GM23248 (cell line): Measurements from ENCODE around the gene COL7A1. TPM values are rescaled to one million over a fixed set of nuclear protein-coding genes. Genes with fewer than 3 reads are reported as not detected.

Source experiments
- DNase-seq: peaks from one replicate; pipeline ENCODE4 v3.0.0-alpha.2; 2015
- H2AFZ ChIP-seq: fragments of 200-600 bp; sonication (generic); 2 replicates; pipeline ENCODE4 v1.6.1; 2016; ENCODE audit warnings: antibody characterized with exemption
- H3F3A ChIP-seq: fragments of 200-600 bp; sonication (generic); 2 replicates; pipeline ENCODE4 v1.6.1; 2016; ENCODE audit warnings: mild to moderate bottlenecking, antibody characterized with exemption, mixed run types; ENCODE audit not compliant: insufficient read depth
- H3K27ac ChIP-seq: fragments of 200-600 bp; sonication (generic); 2 replicates; pipeline ENCODE4 v1.5.1; 2016; ENCODE audit warnings: mild to moderate bottlenecking
- H3K27me3 ChIP-seq: fragments of 200-600 bp; sonication (generic); replicated peaks from 2 replicates; pipeline ENCODE4 v1.6.1; 2016; ENCODE audit warnings: mild to moderate bottlenecking; ENCODE audit not compliant: insufficient read depth
- H3K36me3 ChIP-seq: fragments of 200-600 bp; sonication (generic); 2 replicates; pipeline ENCODE4 v1.6.1; 2016; ENCODE audit warnings: low read depth, mild to moderate bottlenecking
- H3K4me1 ChIP-seq: fragments of 200-600 bp; sonication (generic); 2 replicates; pipeline ENCODE4 v1.6.1; 2016; ENCODE audit warnings: mild to moderate bottlenecking; ENCODE audit not compliant: insufficient read depth
- H3K4me2 ChIP-seq: fragments of 200-600 bp; sonication (generic); one replicate; pipeline ENCODE4 v1.6.1; 2016; ENCODE audit warnings: mild to moderate bottlenecking; ENCODE audit not compliant: unreplicated experiment
- H3K4me3 ChIP-seq: fragments of 200-600 bp; sonication (generic); 2 replicates; pipeline ENCODE4 v1.5.1; 2016; ENCODE audit warnings: mild to moderate bottlenecking
- H3K79me2 ChIP-seq: fragments of 200-600 bp; sonication (generic); 2 replicates; pipeline ENCODE4 v1.6.1; 2016; ENCODE audit warnings: mild to moderate bottlenecking; ENCODE audit not compliant: insufficient read depth
- H3K9ac ChIP-seq: fragments of 200-600 bp; sonication (generic); 2 replicates; pipeline ENCODE4 v1.6.1; 2016; ENCODE audit warnings: mild to moderate bottlenecking
- H3K9me2 ChIP-seq: fragments of 200-600 bp; sonication (generic); 2 replicates; pipeline ENCODE4 v1.6.1; 2016; ENCODE audit warnings: mixed run types, mild to moderate bottlenecking, moderate library complexity; ENCODE audit not compliant: insufficient read depth
- H3K9me3 ChIP-seq: fragments of 200-600 bp; sonication (generic); one replicate; pipeline ENCODE4 v1.6.1; 2017; ENCODE audit warnings: low read depth
- H4K20me1 ChIP-seq: fragments of 200-600 bp; sonication (generic); 2 replicates; pipeline ENCODE4 v1.6.0; 2016; ENCODE audit not compliant: insufficient read depth
- EZH2 ChIP-seq: fragments of 200-600 bp; sonication (generic); IDR thresholded peaks from 2 replicates; pipeline ENCODE4 v1.6.1; 2018; ENCODE audit warnings: antibody characterized with exemption, mild to moderate bottlenecking; ENCODE audit not compliant: insufficient read depth, poor library complexity, severe bottlenecking
- EZH2phosphoT487 ChIP-seq: fragments of 200-600 bp; sonication (generic); IDR thresholded peaks from 2 replicates; pipeline ENCODE4 v1.6.1; 2018; ENCODE audit warnings: antibody characterized with exemption, moderate library complexity, mild to moderate bottlenecking, low read depth; ENCODE audit not compliant: insufficient read depth
- WGBS, 2 experiments: methylation state at CpG; one replicate each; pipeline ENCODE4 v1.1.6; 2015 to 2017; ENCODE audit warnings: low lambda C conversion rate in 2 of 2, low coverage in 1 of 2; ENCODE audit errors: missing lambda C conversion rate in 2 of 2; 5-methylcytosine and 5-hydroxymethylcytosine counted together
- in situ Hi-C: fragments of 300-500 bp; cut with MboI; formaldehyde crosslinking; loops from 2 replicates; pipeline ENCODE4 v1.15.0; 2020
- microRNA counts: library from miRNA; unstranded; fragments of <30 nt; microRNA quantifications from one replicate; lab custom pipeline; 2016
- microRNA-seq: library from miRNA; unstranded; fragments of <30 nt; microRNA quantifications from one replicate; pipeline ENCODE4, GENCODE V29; 2016; ENCODE audit warnings: borderline number of aligned reads
- polyA plus RNA-seq: library from polyadenylated mRNA; unstranded; fragments of >200 nt; fragmentation: Nextera tagmentation; extraction: Ambion mirVana; gene quantifications from 2 replicates; pipeline ENCODE4 v1.2.1, GENCODE V29; 2016
- small RNA-seq: library from RNA; depleted of rRNA; stranded (forward); fragments of <200 nt; gene quantifications from one replicate; pipeline ENCODE3, GENCODE V24; 2014; ENCODE audit warnings: low read depth, low replicate concordance
- total RNA-seq: library from RNA; depleted of rRNA; stranded (reverse); fragments of >200 nt; shearing (Covaris generic); gene quantifications from 2 replicates; pipeline ENCODE4 v1.2.3, GENCODE V29; 2014; rRNA removed

The COL7A1 gene
- total and polyA plus RNA-seq, 2 experiments from 2014 or later = 11.2 to 33.6 TPM

DNA sequence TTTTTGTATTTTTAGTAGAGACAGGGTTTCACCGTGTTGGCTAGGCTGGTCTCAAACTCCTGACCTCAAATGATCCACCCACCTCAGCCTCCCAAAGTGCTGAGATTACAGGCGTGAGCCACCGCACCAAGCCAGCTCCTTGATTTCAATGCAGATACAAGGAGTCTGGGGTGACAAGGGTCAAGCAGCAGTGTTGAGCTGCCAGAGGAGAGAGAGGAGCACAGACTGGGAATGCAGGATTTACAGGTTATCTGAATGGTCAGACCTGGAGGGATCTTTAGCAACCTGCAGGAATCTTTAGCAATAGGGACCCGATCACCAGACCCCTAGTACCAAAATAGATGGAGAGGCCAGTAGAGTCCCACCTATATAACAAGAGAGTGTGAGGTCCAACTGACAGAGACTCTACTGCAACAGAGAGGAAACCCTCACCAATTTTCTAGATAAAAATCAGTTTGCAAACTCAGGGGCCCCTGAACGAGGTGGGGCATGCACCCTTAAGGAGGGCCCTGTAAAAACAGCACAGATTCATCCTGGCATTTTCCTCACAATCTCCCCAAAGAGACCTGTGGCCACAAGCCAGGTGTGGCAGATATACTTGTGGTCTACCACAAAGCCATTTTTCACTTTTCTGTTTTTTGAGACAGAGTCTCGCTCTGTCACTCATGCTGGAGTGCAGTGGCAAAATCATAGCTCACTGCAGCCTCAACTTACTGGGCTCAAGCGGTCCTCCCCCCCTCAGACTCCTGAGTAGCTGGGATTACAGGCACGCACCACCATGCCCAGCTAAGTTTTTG lies 80.5 kb downstream of the COL7A1 start:
- 90 to 95% methylated on average over 8 of the region's 8 CpGs for WGBS, 2 experiments
- in situ Hi-C loops = no loop called here

More for the DNA sequence above, 80.5 kb downstream of the COL7A1 start:
- H3K79me2 ChIP-seq = no peaks in the 10 kb centered on the region
- H3K9me3 ChIP-seq = no peaks in the 10 kb centered on the region
- H3F3A ChIP-seq = no peaks in the 10 kb centered on the region
- DNase-seq = no peak
- no peaks in the 10 kb centered on the region for H3K36me3 ChIP-seq
- no peak overlapping the region for H3K9ac ChIP-seq
- TF ChIP-seq EZH2phosphoT487 (no peak), EZH2 (no peak)
- H3K27ac ChIP-seq = no peak overlapping the region
- no peaks in the 10 kb centered on the region for H3K4me1 ChIP-seq
- no peak overlapping the region for H3K4me3 ChIP-seq
- H4K20me1 ChIP-seq = no peaks in the 10 kb centered on the region
- no peak overlapping the region for H2AFZ ChIP-seq
- H3K4me2 ChIP-seq = no peak overlapping the region
- H3K27me3 ChIP-seq = no peaks in the 10 kb centered on the region
- H3K9me2 ChIP-seq = no peaks in the 10 kb centered on the region

MicroRNAs within 50 kb of the gene (microRNA counts, 767-probe panel; counts per million panel counts)
- microRNA hsa-miR-711 (lab: Ali Mortazavi, UCI) = 447 counts per million, percentile 86 among the panel's probes with 10 or more counts

Small RNA genes lying within 50 kb of the gene (microRNA-seq; reads per million reads assigned to microRNA genes)
- gene MIR4793 (not detected), gene MIR6823 (1.5 reads per million), gene MIR711 (not detected)

Small RNA genes lying within 50 kb of the gene (small RNA-seq; reads per million reads assigned to genes)
- gene MIR6823 = not detected

Other genes starting within 250 kb of the COL7A1 start
- not detected in 2 replicates for gene FBXW12, start 223.1 kb downstream of the COL7A1 start, total RNA-seq
- gene FBXW12, start 223.1 kb downstream of the COL7A1 start, polyA plus RNA-seq = not detected in 2 replicates
- 5.5 and 8.0 TPM in 2 replicates for gene PLXNB1, start 165.2 kb downstream of the COL7A1 start, total RNA-seq
- gene PLXNB1, start 165.2 kb downstream of the COL7A1 start, polyA plus RNA-seq = 3.3 and 4.9 TPM in 2 replicates
- gene CCDC51, start 155.2 kb downstream of the COL7A1 start, total RNA-seq = 10.1 and 10.6 TPM in 2 replicates
- gene CCDC51, start 155.2 kb downstream of the COL7A1 start, polyA plus RNA-seq = 14.0 and 14.9 TPM in 2 replicates
- 150 and 244 TPM in 2 replicates for gene TMA7, start 155.1 kb downstream of the COL7A1 start, total RNA-seq
- 535 and 552 TPM in 2 replicates for gene TMA7, start 155.1 kb downstream of the COL7A1 start, polyA plus RNA-seq
- gene ATRIP, start 148.6 kb downstream of the COL7A1 start, total RNA-seq = 8.4 and 9.5 TPM in 2 replicates
- 4.2 and 4.6 TPM in 2 replicates for gene ATRIP, start 148.6 kb downstream of the COL7A1 start, polyA plus RNA-seq
- gene SHISA5, start 91.2 kb downstream of the COL7A1 start, total RNA-seq = 153 and 154 TPM in 2 replicates
- gene SHISA5, start 91.2 kb downstream of the COL7A1 start, polyA plus RNA-seq = 215 and 223 TPM in 2 replicates
- 12.6 and 15.3 TPM in 2 replicates for gene PFKFB4, start 38.5 kb downstream of the COL7A1 start, total RNA-seq
- gene PFKFB4, start 38.5 kb downstream of the COL7A1 start, polyA plus RNA-seq = 10.1 and 12.1 TPM in 2 replicates
- gene UCN2, start 31.5 kb downstream of the COL7A1 start, total RNA-seq = 0.25 and 0.86 TPM in 2 replicates
- gene UCN2, start 31.5 kb downstream of the COL7A1 start, polyA plus RNA-seq = 0.25 and 0.45 TPM in 2 replicates
- 285 and 490 TPM in 2 replicates for gene UQCRC1, start 14.3 kb upstream of the COL7A1 start, total RNA-seq
- 252 and 279 TPM in 2 replicates for gene UQCRC1, start 14.3 kb upstream of the COL7A1 start, polyA plus RNA-seq
- gene TMEM89, start 26.4 kb upstream of the COL7A1 start, total RNA-seq = not detected in 2 replicates
- not detected in 2 replicates for gene TMEM89, start 26.4 kb upstream of the COL7A1 start, polyA plus RNA-seq
- 21.1 and 28.3 TPM in 2 replicates for gene SLC26A6, start 40.1 kb upstream of the COL7A1 start, total RNA-seq
- 11.2 and 13.4 TPM in 2 replicates for gene SLC26A6, start 40.1 kb upstream of the COL7A1 start, polyA plus RNA-seq
- gene CELSR3, start 67.6 kb upstream of the COL7A1 start, total RNA-seq = 1.4 TPM in 2 replicates
- 0.30 and 0.40 TPM in 2 replicates for gene CELSR3, start 67.6 kb upstream of the COL7A1 start, polyA plus RNA-seq
- gene NCKIPSD, start 90.6 kb upstream of the COL7A1 start, total RNA-seq = 32.5 and 39.3 TPM in 2 replicates
- gene NCKIPSD, start 90.6 kb upstream of the COL7A1 start, polyA plus RNA-seq = 20.6 and 21.7 TPM in 2 replicates
- gene IP6K2, start 121.9 kb upstream of the COL7A1 start, total RNA-seq = 59.1 and 59.6 TPM in 2 replicates
- 56.5 and 57.4 TPM in 2 replicates for gene IP6K2, start 121.9 kb upstream of the COL7A1 start, polyA plus RNA-seq